Mucosa of descending colon (tissue), 3 donors: ENCODE measurements around the gene KRTAP12-1. TPM values are rescaled to one million over a fixed set of nuclear protein-coding genes. Genes with fewer than 3 reads are reported as not detected.

Experiments
- ATAC-seq: fragments of 200-7000 bp; cut with Tn5 transposase; one replicate; pipeline ENCODE4 v1.9.1; 2020; ENCODE audit warnings: mild to moderate bottlenecking, moderate library complexity
- DNase-seq, 3 donors: peaks; one replicate each; pipeline ENCODE4 v3.0.0-alpha.2; 2020
- H3K36me3 ChIP-seq: fragments of 200-600 bp; one replicate; pipeline ENCODE4 v1.8.0; 2021; ENCODE audit warnings: low read depth, mild to moderate bottlenecking
- H3K4me1 ChIP-seq: fragments of 200-600 bp; one replicate; pipeline ENCODE4 v1.8.0; 2021; ENCODE audit warnings: low read depth, mild to moderate bottlenecking
- H3K4me3 ChIP-seq: fragments of 200-600 bp; one replicate; pipeline ENCODE4 v1.8.0; 2021; ENCODE audit warnings: mild to moderate bottlenecking
- H3K9me3 ChIP-seq: fragments of 200-600 bp; one replicate; pipeline ENCODE4 v1.8.0; 2021; ENCODE audit warnings: mild to moderate bottlenecking
- CTCF ChIP-seq: fragments of 200-600 bp; IDR thresholded peaks from one replicate; pipeline ENCODE4 v1.8.0; 2022; ENCODE audit warnings: antibody characterized with exemption, mild to moderate bottlenecking
- intact Hi-C, 2 donors: fragments of 100-400 bp; cut with DNase I in 1 of 2; cut with micrococcal nuclease in 1 of 2; formaldehyde crosslinking; loops; one replicate each; pipeline versions ENCODE4 v1.11.0 to v1.11.1; 2022; cut with DNase I, micrococcal nuclease
- total RNA-seq, 3 donors: library from RNA; stranded (reverse); fragmentation: NEBNext Ultra II Directional in 2 of 3; extraction: Animal tissue kit (Norgen Biotek cat#: 25700) in 2 of 3; gene quantifications; one replicate each; pipeline versions ENCODE4 v1.2.1 to v1.2.4, GENCODE V29; 2021 to 2023
- donor health status: DM: no; HTN: no; CAD: no; lungs with moderate emphysema.
- donor health status: DM: no; HTN: no; CAD: no.
- donor health status: DM: no; HTN: yes; CAD: no.

KRTAP12-1 gene
- total RNA-seq, 3 donors from 2014 or later: not detected

DNA sequence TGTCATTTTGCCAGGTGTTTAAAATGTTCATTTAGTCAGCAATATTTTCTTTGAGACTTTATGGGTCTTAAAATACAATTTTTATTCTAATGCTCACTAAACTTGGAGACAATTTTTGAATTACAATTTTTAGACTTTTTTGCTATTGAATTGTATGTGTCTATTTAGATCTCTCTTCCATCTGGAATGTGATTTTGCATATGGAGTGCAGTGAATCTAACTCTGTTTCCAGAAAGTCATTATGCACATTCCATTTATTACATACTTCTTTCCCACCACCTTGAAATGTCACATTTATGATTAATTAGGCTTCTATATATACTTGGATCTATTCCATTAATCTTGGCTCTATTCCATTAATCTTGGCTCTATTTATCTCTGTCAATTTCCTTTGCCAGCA is 35.0 kb upstream of the KRTAP12-1 start:
- intact Hi-C loops: no loop called here
- H3K4me3 ChIP-seq: no peak overlapping the region
- no peaks in the 10 kb centered on the region for H3K36me3 ChIP-seq
- no peaks in the 10 kb centered on the region for H3K4me1 ChIP-seq
- H3K9me3 ChIP-seq: no peaks in the 10 kb centered on the region
- ATAC-seq: no peak
- no peak for TF ChIP-seq CTCF
- no peak for DNase-seq

- TF ChIP-seq CTCF: no peak
- no peak for ATAC-seq
- no peak overlapping the region for H3K4me3 ChIP-seq
- no peaks in the 10 kb centered on the region for H3K9me3 ChIP-seq
- intact Hi-C loops: no loop called here
- no peak for DNase-seq
- H3K4me1 ChIP-seq: no peaks in the 10 kb centered on the region
- H3K36me3 ChIP-seq: no peaks in the 10 kb centered on the region
Observed at GRCh38 chr21:44714905-44715304, 32.9 kb upstream of the KRTAP12-1 start.

DNA sequence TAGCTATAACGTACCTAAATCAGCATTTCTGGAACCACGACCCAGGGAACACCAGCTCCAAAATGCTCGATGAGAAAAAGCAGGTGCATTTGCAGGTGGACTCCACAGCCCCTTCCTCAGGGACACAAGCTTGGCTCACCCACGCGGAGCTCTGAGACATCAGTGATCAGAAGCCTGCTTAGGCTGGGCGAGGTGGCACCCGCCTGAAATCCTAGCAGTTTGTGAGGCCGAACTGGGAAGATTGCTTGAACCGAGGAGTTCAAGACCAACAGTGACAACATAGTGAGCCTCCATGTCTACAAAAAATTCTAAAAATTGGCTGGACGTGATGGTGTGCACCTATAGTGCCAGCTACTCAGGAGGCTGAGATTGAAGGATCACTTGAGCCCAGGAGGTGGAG is 31.9 kb upstream of the KRTAP12-1 start:
- H3K4me3 ChIP-seq: no peak overlapping the region
- H3K4me1 ChIP-seq: no peaks in the 10 kb centered on the region
- no peak for TF ChIP-seq CTCF
- no peaks in the 10 kb centered on the region for H3K36me3 ChIP-seq
- DNase-seq (no peak), ATAC-seq (no peak)
- intact Hi-C loops: no loop called here
- no peaks in the 10 kb centered on the region for H3K9me3 ChIP-seq

- intact Hi-C loops: no loop called here
- no peaks in the 10 kb centered on the region for H3K9me3 ChIP-seq
- TF ChIP-seq CTCF: no peak
- ATAC-seq (no peak), DNase-seq (no peak)
- no peak overlapping the region for H3K4me3 ChIP-seq
- no peaks in the 10 kb centered on the region for H3K4me1 ChIP-seq
- no peaks in the 10 kb centered on the region for H3K36me3 ChIP-seq
Observed at GRCh38 chr21:44713130-44713529, 31.2 kb upstream of the KRTAP12-1 start.

DNA sequence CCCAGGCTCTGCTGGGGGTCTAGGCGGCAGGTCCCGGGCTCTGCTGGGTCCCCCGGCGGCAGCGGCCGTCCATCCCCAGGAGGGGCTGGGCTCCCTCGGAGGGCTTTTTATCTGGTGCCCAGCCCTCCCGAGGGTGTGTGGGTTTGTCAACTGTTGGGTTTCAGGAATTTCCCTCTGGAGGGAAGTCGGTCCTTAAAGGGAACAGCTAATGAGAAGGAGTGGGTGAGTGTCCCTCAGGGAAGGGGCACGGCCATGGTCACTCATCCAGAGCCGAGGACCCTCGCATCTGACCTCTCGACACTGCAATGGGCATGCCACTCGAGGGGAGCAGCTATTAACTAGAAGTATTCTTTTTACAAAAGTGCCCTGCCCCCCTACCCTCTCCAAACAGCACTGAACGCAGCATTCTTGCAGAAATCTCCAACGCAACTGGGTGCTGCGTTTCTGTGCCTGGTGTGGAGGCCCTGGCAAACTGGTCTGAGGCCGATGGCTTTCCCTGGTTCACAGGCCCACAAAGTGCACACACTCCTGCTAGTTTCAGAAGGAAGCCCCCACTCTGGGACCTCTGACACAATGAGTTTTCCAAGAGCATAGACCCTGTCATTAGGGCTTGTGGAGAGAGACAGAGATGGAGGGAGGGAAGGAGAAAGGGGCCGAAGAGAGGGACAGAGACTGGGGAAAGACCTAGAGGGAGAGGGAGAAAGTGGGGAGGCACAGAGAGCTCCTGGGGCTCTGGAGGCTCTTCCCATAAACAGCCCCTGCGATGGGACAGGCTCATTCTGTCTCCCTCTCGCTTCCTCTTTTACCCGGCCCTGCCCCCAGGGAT is 30.5 kb upstream of the KRTAP12-1 start:
- TF ChIP-seq CTCF: no peak
- Histone ChIP-seq H3K4me1 (no peaks in the 10 kb centered on the region), H3K36me3 (no peaks in the 10 kb centered on the region), H3K4me3 (no peak overlapping the region), H3K9me3 (no peaks in the 10 kb centered on the region)
- intact Hi-C loops: no loop called here
- ATAC-seq (no peak), DNase-seq (no peak)
